Measurements from ENCODE around the gene CLBA1. TPM values are rescaled to one million over a fixed set of nuclear protein-coding genes. Genes with fewer than 3 reads are reported as not detected.
A peak's percentile ranks its signal among the peaks of the same experiment; 100 is the strongest.

The CLBA1 gene
- total and polyA plus RNA-seq, 9 donors = 3.5 to 7.1 (median 4.5) TPM

DNA sequence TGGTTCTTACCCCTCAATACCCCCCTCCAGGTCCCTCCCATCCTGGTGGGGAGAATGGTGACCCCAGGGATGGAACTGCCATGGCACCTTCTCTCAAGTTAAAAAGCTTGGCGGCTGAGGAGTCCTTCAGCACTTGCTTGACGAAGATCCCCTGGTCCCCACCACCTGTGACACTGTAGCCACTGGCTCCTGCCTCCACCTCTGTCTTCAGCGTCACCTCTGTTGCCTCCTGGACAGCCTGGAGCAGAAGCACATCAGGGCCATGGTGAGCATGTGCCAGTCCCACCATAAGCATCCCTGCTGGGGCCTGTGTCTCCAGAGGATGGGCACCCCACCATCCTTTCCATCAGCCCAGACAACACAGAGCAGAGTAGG lies 30.2 kb upstream of the CLBA1 start:
- no peak for DNase-seq
- 88% methylated on average over 3 of the region's 3 CpGs for WGBS (ENCODE audit: insufficient coverage)
- Histone ChIP-seq H3K4me1 (ENCODE audit: control insufficient read depth, insufficient read depth, low read length) (peaks cover 8% of the 10 kb centered on the region), H3K27ac (ENCODE audit: low read length) (no peak overlapping the region), H3K27me3 (ENCODE audit: control insufficient read depth, insufficient read depth, low read length) (peaks cover 2% of the 10 kb centered on the region), H3K9me3 (replicated peaks; ENCODE audit: control insufficient read depth, low read depth, low read length) (no peaks in the 10 kb centered on the region), H3K36me3 (ENCODE audit: control insufficient read depth, insufficient read depth, low read length) (peaks cover 14% of the 10 kb centered on the region), H3K4me3 (ENCODE audit: low read length) (no peak overlapping the region)

DNA sequence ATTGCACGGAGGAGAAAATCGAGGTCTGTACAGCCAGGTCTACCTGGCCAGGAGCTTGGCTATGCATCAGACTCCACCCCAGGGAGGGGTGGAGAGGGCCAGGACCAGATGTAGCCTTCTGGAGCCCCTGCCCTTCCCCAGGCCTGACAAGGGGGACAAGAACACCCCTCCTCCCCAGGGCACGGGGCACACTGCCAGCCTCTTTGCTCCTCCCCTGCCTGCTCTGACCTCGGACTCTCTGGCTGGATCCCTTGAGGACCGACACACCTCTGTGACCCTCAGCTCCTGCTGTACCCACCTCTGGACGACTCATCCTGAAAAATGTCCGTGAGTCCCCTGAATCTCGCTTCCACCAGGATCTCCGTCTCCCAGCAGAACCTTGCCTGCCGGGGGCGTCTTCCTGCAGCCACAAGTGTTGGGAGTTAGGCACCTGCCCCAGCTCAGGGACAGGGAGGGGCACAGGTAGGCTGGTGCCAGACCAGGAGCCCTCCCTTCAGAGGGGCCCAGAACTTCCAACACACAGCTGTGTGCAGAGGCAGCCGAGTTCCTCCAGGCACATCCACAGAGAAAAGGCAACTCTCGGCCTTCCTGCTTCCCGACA lies 29.2 kb upstream of the CLBA1 start:
- Histone ChIP-seq H3K4me3 (ENCODE audit: low read length) (no peak overlapping the region), H3K27ac (ENCODE audit: low read length) (no peak overlapping the region), H3K9me3 (replicated peaks; ENCODE audit: control insufficient read depth, low read depth, low read length) (no peaks in the 10 kb centered on the region), H3K36me3 (ENCODE audit: control insufficient read depth, insufficient read depth, low read length) (peaks cover 14% of the 10 kb centered on the region), H3K27me3 (ENCODE audit: control insufficient read depth, insufficient read depth, low read length) (peaks cover 2% of the 10 kb centered on the region), H3K4me1 (ENCODE audit: control insufficient read depth, insufficient read depth, low read length) (peaks cover 8% of the 10 kb centered on the region)
- DNase-seq = no peak
- 86% methylated on average over 10 of the region's 14 CpGs for WGBS (ENCODE audit: insufficient coverage)

GRCh38 chr14:104957146-104958113 lies 28.2 kb upstream of the CLBA1 start:
- DNase-seq = no peak
- Histone ChIP-seq H3K9me3 (replicated peaks; ENCODE audit: control insufficient read depth, low read depth, low read length) (no peaks in the 10 kb centered on the region), H3K36me3 (ENCODE audit: control insufficient read depth, insufficient read depth, low read length) (peaks cover 14% of the 10 kb centered on the region), H3K4me1 (ENCODE audit: control insufficient read depth, insufficient read depth, low read length) (peaks cover 8% of the 10 kb centered on the region), H3K4me3 (ENCODE audit: low read length) (no peak overlapping the region), H3K27me3 (ENCODE audit: control insufficient read depth, insufficient read depth, low read length) (peaks cover 2% of the 10 kb centered on the region), H3K27ac (ENCODE audit: low read length) (peak overlapping the region; percentile 3)
- 73% methylated on average over 18 of the region's 25 CpGs for WGBS (ENCODE audit: insufficient coverage)

DNA sequence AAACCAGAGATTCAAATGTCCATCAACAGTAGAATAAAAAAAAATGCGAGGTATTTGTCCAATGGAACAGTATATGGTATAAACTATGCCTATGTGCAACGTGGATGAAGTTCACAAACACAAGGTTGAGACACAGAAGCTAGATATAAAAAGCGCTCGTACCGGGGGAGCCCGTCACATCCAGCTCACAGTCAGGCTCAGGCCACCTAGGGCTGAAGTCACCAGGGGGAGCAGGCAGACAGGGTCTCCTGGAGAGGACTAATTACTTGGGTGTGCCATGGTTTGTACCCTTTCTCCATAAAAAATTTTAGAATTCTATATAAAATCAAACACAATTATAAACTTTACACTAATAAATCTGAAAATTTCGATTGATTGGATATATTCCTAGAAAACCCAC lies 21.0 kb upstream of the CLBA1 start:
- Histone ChIP-seq H3K27me3 (ENCODE audit: control insufficient read depth, insufficient read depth, low read length) (peaks cover 13% of the 10 kb centered on the region), H3K4me3 (ENCODE audit: low read length) (no peak overlapping the region), H3K9me3 (replicated peaks; ENCODE audit: control insufficient read depth, low read depth, low read length) (no peaks in the 10 kb centered on the region), H3K27ac (ENCODE audit: low read length) (no peak overlapping the region), H3K36me3 (ENCODE audit: control insufficient read depth, insufficient read depth, low read length) (no peaks in the 10 kb centered on the region), H3K4me1 (ENCODE audit: control insufficient read depth, insufficient read depth, low read length) (peaks cover 30% of the 10 kb centered on the region)
- DNase-seq = no peak
- 90% methylated on average over 2 of the region's 7 CpGs for WGBS (ENCODE audit: insufficient coverage)

DNA sequence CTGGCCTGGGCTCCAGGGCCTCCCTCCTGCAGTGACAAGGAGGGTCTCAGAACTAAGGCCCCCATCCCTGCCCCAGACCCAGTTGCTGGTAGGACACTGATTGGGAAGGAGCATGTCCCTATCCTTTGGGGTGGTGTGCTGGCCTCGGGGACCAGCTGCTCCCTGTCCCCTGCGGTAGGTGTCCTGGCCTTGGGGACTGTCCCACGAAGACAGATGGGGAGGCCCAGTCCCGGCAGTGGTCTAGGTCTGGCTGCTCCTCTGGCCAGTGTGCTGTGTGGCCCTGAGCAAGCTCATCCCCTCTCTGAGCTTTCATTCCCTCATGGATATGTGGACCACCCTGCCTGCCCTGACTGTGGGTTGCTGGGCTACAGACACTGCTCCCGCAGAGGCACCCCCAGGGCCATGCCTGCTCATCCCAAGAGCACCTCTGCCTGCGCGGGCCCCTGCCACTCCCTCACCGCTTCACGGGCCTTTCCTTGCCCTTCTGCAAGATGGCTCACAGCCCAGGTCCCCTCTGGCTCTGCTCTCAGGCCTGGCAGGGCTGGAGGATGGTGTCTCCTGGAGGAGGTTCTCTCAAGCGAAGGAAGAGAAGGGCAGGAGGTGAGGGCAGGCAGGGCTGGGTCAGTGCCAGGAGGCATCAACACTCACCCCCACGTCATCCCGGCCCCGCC lies 19.9 kb upstream of the CLBA1 start:
- DNase-seq = peak; percentile 10
- H3K27me3 ChIP-seq (ENCODE audit: control insufficient read depth, insufficient read depth, low read length) = peaks cover 13% of the 10 kb centered on the region
- no peaks in the 10 kb centered on the region for H3K9me3 ChIP-seq (replicated peaks; ENCODE audit: control insufficient read depth, low read depth, low read length)
- H3K4me3 ChIP-seq (ENCODE audit: low read length) = no peak overlapping the region
- no peak overlapping the region for H3K27ac ChIP-seq (ENCODE audit: low read length)
- H3K36me3 ChIP-seq (ENCODE audit: control insufficient read depth, insufficient read depth, low read length) = no peaks in the 10 kb centered on the region
- 80% methylated on average over 8 of the region's 13 CpGs for WGBS (ENCODE audit: insufficient coverage)
- H3K4me1 ChIP-seq (ENCODE audit: control insufficient read depth, insufficient read depth, low read length) = peaks cover 40% of the 10 kb centered on the region

DNA sequence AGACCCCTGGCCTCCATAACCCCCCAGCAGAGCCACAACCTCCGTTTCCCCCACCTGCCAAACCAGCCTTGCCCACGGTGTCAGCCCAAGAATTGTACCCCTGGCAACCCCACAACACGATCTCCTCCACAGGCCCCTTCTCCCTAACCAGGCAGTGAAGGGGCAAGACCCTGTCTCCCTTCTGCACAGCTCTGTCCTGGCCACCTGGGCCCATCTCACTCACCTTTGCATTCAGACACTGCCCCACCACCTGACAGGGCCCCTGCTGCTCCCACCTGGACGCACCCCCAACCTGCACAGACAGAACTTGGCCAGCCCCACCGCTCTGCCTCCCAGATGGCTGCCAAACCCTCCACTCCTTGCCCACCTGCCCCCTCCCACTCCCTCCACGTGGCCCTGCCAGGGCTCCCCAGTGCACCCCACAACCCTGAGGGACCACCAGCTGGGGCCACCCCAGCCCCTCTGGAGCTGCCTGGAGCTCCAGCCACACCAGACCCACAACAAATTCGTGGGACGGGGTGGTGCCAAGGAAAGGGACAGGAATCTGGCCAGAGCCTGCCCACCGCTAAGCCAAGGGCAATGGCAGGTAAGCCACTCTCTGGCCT lies 19.2 kb upstream of the CLBA1 start:
- Histone ChIP-seq H3K9me3 (replicated peaks; ENCODE audit: control insufficient read depth, low read depth, low read length) (no peaks in the 10 kb centered on the region), H3K27me3 (ENCODE audit: control insufficient read depth, insufficient read depth, low read length) (peaks cover 13% of the 10 kb centered on the region), H3K36me3 (ENCODE audit: control insufficient read depth, insufficient read depth, low read length) (no peaks in the 10 kb centered on the region), H3K27ac (ENCODE audit: low read length) (no peak overlapping the region), H3K4me3 (ENCODE audit: low read length) (no peak overlapping the region), H3K4me1 (ENCODE audit: control insufficient read depth, insufficient read depth, low read length) (peaks cover 47% of the 10 kb centered on the region)
- 64% methylated on average over 9 of the region's 9 CpGs for WGBS (ENCODE audit: insufficient coverage)
- no peak for DNase-seq

- no peak overlapping the region for H3K4me3 ChIP-seq (ENCODE audit: low read length)
- no peaks in the 10 kb centered on the region for H3K36me3 ChIP-seq (ENCODE audit: control insufficient read depth, insufficient read depth, low read length)
- H3K9me3 ChIP-seq (replicated peaks; ENCODE audit: control insufficient read depth, low read depth, low read length) = no peaks in the 10 kb centered on the region
- H3K27me3 ChIP-seq (ENCODE audit: control insufficient read depth, insufficient read depth, low read length) = peaks cover 13% of the 10 kb centered on the region
- WGBS (ENCODE audit: insufficient coverage) = 30% methylated on average over 5 of the region's 8 CpGs
- no peak overlapping the region for H3K27ac ChIP-seq (ENCODE audit: low read length)
- peaks cover 52% of the 10 kb centered on the region for H3K4me1 ChIP-seq (ENCODE audit: control insufficient read depth, insufficient read depth, low read length)
- DNase-seq = peak; percentile 17
Measured at GRCh38 chr14:104966981-104967385, 18.6 kb upstream of the CLBA1 start.

GRCh38 chr14:104967386-104968152 lies 18.0 kb upstream of the CLBA1 start:
- H3K27ac ChIP-seq (ENCODE audit: low read length) = peak overlapping the region; percentile 9
- H3K36me3 ChIP-seq (ENCODE audit: control insufficient read depth, insufficient read depth, low read length) = no peaks in the 10 kb centered on the region
- H3K27me3 ChIP-seq (ENCODE audit: control insufficient read depth, insufficient read depth, low read length) = peaks cover 13% of the 10 kb centered on the region
- 2% methylated on average over 29 of the region's 36 CpGs for WGBS (ENCODE audit: insufficient coverage)
- no peaks in the 10 kb centered on the region for H3K9me3 ChIP-seq (replicated peaks; ENCODE audit: control insufficient read depth, low read depth, low read length)
- DNase-seq = peak; percentile 81
- peaks cover 58% of the 10 kb centered on the region for H3K4me1 ChIP-seq (ENCODE audit: control insufficient read depth, insufficient read depth, low read length)
- peak overlapping the region; percentile 32 for H3K4me3 ChIP-seq (ENCODE audit: low read length)

DNA sequence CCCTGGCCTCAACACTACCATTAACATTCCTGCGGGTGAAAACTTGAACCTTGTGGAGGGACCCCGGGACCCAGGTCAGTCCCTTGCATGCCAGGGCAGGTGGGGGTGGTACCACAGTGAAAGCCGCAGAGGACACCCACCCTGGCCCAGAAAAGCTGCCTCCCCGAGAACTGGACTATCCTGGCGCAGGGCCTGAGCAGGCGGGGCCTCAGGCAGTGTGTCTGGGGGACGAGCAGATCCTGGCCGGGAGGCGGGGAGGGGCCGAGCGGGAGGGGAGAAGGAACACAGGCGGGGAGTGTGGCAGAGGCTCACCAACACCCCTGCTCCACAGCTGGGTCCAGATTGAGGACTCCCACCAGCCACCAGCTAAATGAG lies 17.4 kb upstream of the CLBA1 start:
- H3K9me3 ChIP-seq (replicated peaks; ENCODE audit: control insufficient read depth, low read depth, low read length) = no peaks in the 10 kb centered on the region
- 0% methylated on average over 10 of the region's 12 CpGs for WGBS (ENCODE audit: insufficient coverage)
- peaks cover 13% of the 10 kb centered on the region for H3K27me3 ChIP-seq (ENCODE audit: control insufficient read depth, insufficient read depth, low read length)
- no peaks in the 10 kb centered on the region for H3K36me3 ChIP-seq (ENCODE audit: control insufficient read depth, insufficient read depth, low read length)
- H3K4me1 ChIP-seq (ENCODE audit: control insufficient read depth, insufficient read depth, low read length) = peaks cover 63% of the 10 kb centered on the region
- DNase-seq = peak; percentile 88
- H3K4me3 ChIP-seq (ENCODE audit: low read length) = peak overlapping the region; percentile 32
- H3K27ac ChIP-seq (ENCODE audit: low read length) = peak overlapping the region; percentile 29
